Trophoblast cell (in vitro differentiated cells and primary cell): Measurements from ENCODE around the gene SPON1.

Experiments
- DNase-seq, 2 donors: peaks; one replicate each; pipeline ENCODE4 v3.0.0-alpha.2; 2016
- H2AFZ ChIP-seq: 2 replicates; pipeline ENCODE4 v1.6.1; 2013; ENCODE audit warnings: low read length, moderate library complexity, mild to moderate bottlenecking; ENCODE audit not compliant: insufficient read depth, poor library complexity
- H2AK5ac ChIP-seq: 2 replicates; pipeline ENCODE4 v1.6.1; 2013; ENCODE audit warnings: mild to moderate bottlenecking, low read length
- H2BK120ac ChIP-seq: 2 replicates; pipeline ENCODE4 v1.6.1; 2013; ENCODE audit warnings: low read length, mild to moderate bottlenecking, moderate library complexity; ENCODE audit not compliant: insufficient read depth, poor library complexity
- H2BK12ac ChIP-seq: 2 replicates; pipeline ENCODE4 v1.6.1; 2013; ENCODE audit warnings: mild to moderate bottlenecking, low read length, moderate library complexity
- H2BK5ac ChIP-seq: 2 replicates; pipeline ENCODE4 v1.6.1; 2013; ENCODE audit warnings: low read length, low read depth, moderate library complexity, mild to moderate bottlenecking; ENCODE audit not compliant: poor library complexity
- H3K14ac ChIP-seq: 2 replicates; pipeline ENCODE4 v1.6.1; 2013; ENCODE audit warnings: mild to moderate bottlenecking, low read length
- H3K18ac ChIP-seq: 2 replicates; pipeline ENCODE4 v1.6.1; 2013; ENCODE audit warnings: mild to moderate bottlenecking, low read length
- H3K23ac ChIP-seq: 2 replicates; pipeline ENCODE4 v1.6.1; 2013; ENCODE audit warnings: low read length
- H3K27ac ChIP-seq: 2 replicates; pipeline ENCODE4 v1.5.1; 2013; ENCODE audit warnings: low read depth, mild to moderate bottlenecking, inconsistent platforms, low read length, moderate library complexity
- H3K27me3 ChIP-seq: 2 replicates; pipeline ENCODE4 v1.6.1; 2013; ENCODE audit warnings: inconsistent platforms, mild to moderate bottlenecking, low read length, moderate library complexity; ENCODE audit not compliant: insufficient read depth
- H3K36me3 ChIP-seq, 2 experiments: 1 replicate in 1 of 2; 2 replicates in 1 of 2; pipeline ENCODE4 v1.6.1; 2013; ENCODE audit warnings: low read length in 2 of 2, mild to moderate bottlenecking in 2 of 2, moderate library complexity in 1 of 2; ENCODE audit not compliant: insufficient read depth in 2 of 2, control insufficient read depth in 1 of 2
- H3K4ac ChIP-seq: 2 replicates; pipeline ENCODE4 v1.6.1; 2013; ENCODE audit warnings: low read depth, mild to moderate bottlenecking, low read length, moderate library complexity
- H3K4me1 ChIP-seq, 2 experiments: 1 replicate in 1 of 2; 2 replicates in 1 of 2; pipeline ENCODE4 v1.6.1; 2013; ENCODE audit warnings: low read length in 2 of 2, mild to moderate bottlenecking in 2 of 2, moderate library complexity in 1 of 2; ENCODE audit not compliant: insufficient read depth in 2 of 2, control insufficient read depth in 1 of 2
- H3K4me2 ChIP-seq: 2 replicates; pipeline ENCODE4 v1.6.1; 2013; ENCODE audit warnings: inconsistent platforms, mild to moderate bottlenecking, low read length, moderate library complexity
- H3K4me3 ChIP-seq: 2 replicates; pipeline ENCODE4 v1.5.1; 2013; ENCODE audit warnings: mild to moderate bottlenecking, low read depth, low read length, inconsistent platforms
- H3K79me1 ChIP-seq: one replicate; pipeline ENCODE4 v1.6.1; 2013; ENCODE audit warnings: low read length
- H3K79me2 ChIP-seq: 2 replicates; pipeline ENCODE4 v1.6.1; 2013; ENCODE audit warnings: low read length, mild to moderate bottlenecking; ENCODE audit not compliant: control insufficient read depth, insufficient read depth, poor library complexity
- H3K9ac ChIP-seq: 2 replicates; pipeline ENCODE4 v1.6.1; 2013; ENCODE audit warnings: mild to moderate bottlenecking, low read length
- H3K9me3 ChIP-seq: 2 replicates; pipeline ENCODE4 v1.6.1; 2013; ENCODE audit warnings: low read depth, mild to moderate bottlenecking, control low read depth, inconsistent platforms, low read length; ENCODE audit not compliant: insufficient read depth
- H4K12ac ChIP-seq: 2 replicates; pipeline ENCODE4 v1.6.1; 2013; ENCODE audit warnings: low read depth, mild to moderate bottlenecking, low read length, moderate library complexity
- H4K8ac ChIP-seq: 2 replicates; pipeline ENCODE4 v1.6.1; 2013; ENCODE audit warnings: low read depth, mild to moderate bottlenecking, low read length, moderate library complexity
- H4K91ac ChIP-seq: one replicate; pipeline ENCODE4 v1.6.1; 2013; ENCODE audit warnings: low read depth, mild to moderate bottlenecking, low read length, moderate library complexity
- WGBS: extraction: QIAGEN DNeasy Blood & Tissue Kit; methylation state at CpG from one replicate; pipeline ENCODE4 v1.1.7; 2013; ENCODE audit warnings: missing lambda C conversion rate; ENCODE audit not compliant: insufficient read length, insufficient coverage; ENCODE audit errors: extremely low coverage; 5-methylcytosine and 5-hydroxymethylcytosine counted together

The SPON1 gene

DNA sequence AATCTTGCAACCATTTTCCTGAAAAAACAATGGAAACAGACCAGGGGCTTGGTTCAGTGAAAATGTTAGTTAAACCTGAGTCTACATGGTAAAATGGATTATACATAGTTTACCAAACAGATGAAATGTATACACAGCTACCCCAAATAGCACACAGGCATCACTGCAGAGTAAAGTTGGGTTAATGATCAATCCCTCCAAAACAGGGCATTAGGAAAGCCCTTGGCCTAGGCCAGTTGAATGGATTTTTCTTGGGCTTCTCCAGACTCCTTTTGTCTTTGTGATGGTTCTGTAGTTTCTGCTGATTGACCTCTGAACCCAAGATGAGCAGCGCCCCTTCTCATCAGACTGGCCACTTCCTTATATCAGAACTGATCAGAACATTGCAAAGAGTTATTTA lies 222.9 kb downstream of the SPON1 start:
- Histone ChIP-seq H2BK5ac (no peak overlapping the region), H3K79me2 (no peaks in the 10 kb centered on the region), H3K18ac (no peak overlapping the region), H4K12ac (no peak overlapping the region), H4K8ac (no peak overlapping the region), H3K4me3 (no peak overlapping the region), H2AK5ac (no peak overlapping the region), H3K4ac (no peak overlapping the region), H3K23ac (no peak overlapping the region), H3K4me2 (no peak overlapping the region), H3K9me3 (no peaks in the 10 kb centered on the region), H3K27me3 (no peaks in the 10 kb centered on the region), H3K14ac (no peak overlapping the region), H3K9ac (no peak overlapping the region), H4K91ac (no peak overlapping the region), H2AFZ (no peak overlapping the region), H3K79me1 (no peaks in the 10 kb centered on the region), H2BK120ac (no peak overlapping the region), H3K27ac (no peak overlapping the region), H3K4me1 (no peaks in the 10 kb centered on the region), H2BK12ac (no peak overlapping the region), H3K36me3 (no peaks in the 10 kb centered on the region)
- no CpG with 5 or more reads among the region's 1 CpG for WGBS
- DNase-seq = no peak

- Histone ChIP-seq H3K4me3 (no peak overlapping the region), H3K9me3 (no peaks in the 10 kb centered on the region), H3K4ac (no peak overlapping the region), H4K12ac (no peak overlapping the region), H2BK5ac (no peak overlapping the region), H2AFZ (no peak overlapping the region), H4K8ac (no peak overlapping the region), H2BK120ac (no peak overlapping the region), H4K91ac (no peak overlapping the region), H2BK12ac (no peak overlapping the region), H3K23ac (no peak overlapping the region), H3K4me1 (no peaks in the 10 kb centered on the region), H3K79me1 (no peaks in the 10 kb centered on the region), H3K9ac (no peak overlapping the region), H3K14ac (no peak overlapping the region), H3K4me2 (no peak overlapping the region), H3K18ac (no peak overlapping the region), H3K79me2 (no peaks in the 10 kb centered on the region), H3K27me3 (no peaks in the 10 kb centered on the region), H3K36me3 (no peaks in the 10 kb centered on the region), H3K27ac (no peak overlapping the region), H2AK5ac (no peak overlapping the region)
- DNase-seq = no peak
These were observed 223.7 kb downstream of the SPON1 start for GRCh38 chr11:14186046-14186775.

DNA sequence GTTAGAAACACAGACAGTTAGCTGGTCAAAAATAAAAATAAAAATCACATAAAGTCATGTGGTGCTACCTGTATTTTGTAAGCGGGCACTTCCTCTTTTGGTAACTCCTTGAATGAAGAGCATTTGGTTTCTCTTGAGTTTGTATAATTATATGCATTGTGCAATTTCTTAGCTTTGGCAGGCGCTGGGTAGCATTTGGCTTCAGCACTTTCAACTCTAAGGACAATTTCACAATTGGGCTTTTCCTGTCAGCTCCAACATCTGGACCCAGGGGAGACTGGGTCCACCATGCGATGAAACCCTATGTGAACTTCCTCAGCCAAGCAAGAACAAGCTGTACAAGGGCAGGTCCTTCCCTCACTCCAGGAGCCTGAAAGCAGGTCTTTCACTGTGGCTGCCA lies 227.4 kb downstream of the SPON1 start:
- H3K4ac ChIP-seq = no peak overlapping the region
- H3K4me3 ChIP-seq = no peak overlapping the region
- H3K4me2 ChIP-seq = no peak overlapping the region
- H2BK12ac ChIP-seq = no peak overlapping the region
- no peak overlapping the region for H3K27ac ChIP-seq
- no peak overlapping the region for H2BK120ac ChIP-seq
- no peak for DNase-seq
- H2AK5ac ChIP-seq = no peak overlapping the region
- no peak overlapping the region for H4K91ac ChIP-seq
- no peak overlapping the region for H2AFZ ChIP-seq
- H3K36me3 ChIP-seq = no peaks in the 10 kb centered on the region
- H4K12ac ChIP-seq = no peak overlapping the region
- H3K9me3 ChIP-seq = no peaks in the 10 kb centered on the region
- H3K79me2 ChIP-seq = no peaks in the 10 kb centered on the region
- H3K18ac ChIP-seq = no peak overlapping the region
- no peaks in the 10 kb centered on the region for H3K27me3 ChIP-seq
- H3K9ac ChIP-seq = no peak overlapping the region
- no peak overlapping the region for H3K14ac ChIP-seq
- no peaks in the 10 kb centered on the region for H3K79me1 ChIP-seq
- H4K8ac ChIP-seq = no peak overlapping the region
- H3K23ac ChIP-seq = no peak overlapping the region
- no peak overlapping the region for H2BK5ac ChIP-seq
- no peaks in the 10 kb centered on the region for H3K4me1 ChIP-seq
- WGBS = no CpG with 5 or more reads among the region's 3 CpGs

GRCh38 chr11:14190992-14191778 lies 228.7 kb downstream of the SPON1 start:
- Histone ChIP-seq H4K8ac (no peak overlapping the region), H2BK5ac (no peak overlapping the region), H3K4me2 (no peak overlapping the region), H2AFZ (no peak overlapping the region), H2BK120ac (no peak overlapping the region), H3K27me3 (no peaks in the 10 kb centered on the region), H4K91ac (no peak overlapping the region), H3K4me1 (no peaks in the 10 kb centered on the region), H3K4ac (no peak overlapping the region), H3K18ac (no peak overlapping the region), H3K9me3 (no peaks in the 10 kb centered on the region), H3K79me2 (no peaks in the 10 kb centered on the region), H3K23ac (no peak overlapping the region), H3K14ac (no peak overlapping the region), H4K12ac (no peak overlapping the region), H2BK12ac (no peak overlapping the region), H3K79me1 (no peaks in the 10 kb centered on the region), H3K27ac (no peak overlapping the region), H3K36me3 (no peaks in the 10 kb centered on the region), H2AK5ac (no peak overlapping the region), H3K4me3 (no peak overlapping the region), H3K9ac (no peak overlapping the region)
- DNase-seq = no peak
- no CpG with 5 or more reads among the region's 6 CpGs for WGBS
